RWPE2 (cell line): ENCODE results near the gene ACYP2.
A peak's percentile ranks its signal among the peaks of the same experiment; 100 is the strongest.

ENCODE experiments used
- ATAC-seq: fragments of 200-7000 bp; cut with Tn5 transposase; 3 replicates; pipeline ENCODE4 v1.9.1; 2021; ENCODE audit warnings: low read depth
- DNase-seq: peaks from one replicate; pipeline ENCODE4 v3.0.0-alpha.2; 2020; ENCODE audit warnings: low spot score
- H3K27ac ChIP-seq: fragments of 450-650 bp; 2 replicates; pipeline ENCODE4 v1.5.1; 2017; ENCODE audit warnings: mild to moderate bottlenecking; ENCODE audit not compliant: poor library complexity, severe bottlenecking
- H3K27me3 ChIP-seq: fragments of 250-450 bp; sonication (Bioruptor Pico); 2 replicates; pipeline ENCODE4 v1.5.1; 2021; ENCODE audit warnings: mild to moderate bottlenecking, moderate library complexity; ENCODE audit not compliant: insufficient read depth, poor library complexity, severe bottlenecking
- H3K36me3 ChIP-seq: fragments of 250-450 bp; sonication (Bioruptor Pico); 2 replicates; pipeline ENCODE4 v1.5.1; 2020; ENCODE audit warnings: low read depth, mild to moderate bottlenecking, moderate library complexity
- H3K4me1 ChIP-seq: fragments of 250-450 bp; sonication (Bioruptor Pico); 2 replicates; pipeline ENCODE4 v1.5.1; 2021; ENCODE audit warnings: mild to moderate bottlenecking, moderate library complexity; ENCODE audit not compliant: insufficient read depth, poor library complexity, severe bottlenecking
- H3K4me3 ChIP-seq: fragments of 250-450 bp; sonication (Bioruptor Pico); 2 replicates; pipeline ENCODE4 v1.5.1; 2021; ENCODE audit warnings: mild to moderate bottlenecking, moderate library complexity; ENCODE audit not compliant: severe bottlenecking
- H3K9me3 ChIP-seq: fragments of 250-450 bp; sonication (Bioruptor Pico); 2 replicates; pipeline ENCODE4 v1.5.1; 2021; ENCODE audit warnings: mild to moderate bottlenecking, moderate library complexity; ENCODE audit not compliant: severe bottlenecking
- TF ChIP-seq, protein P1 (sequence below): fragments of 450-650 bp; IDR thresholded peaks from one replicate; pipeline ENCODE4 v1.5.1; 2017; ENCODE audit warnings: mild to moderate bottlenecking, moderate library complexity; ENCODE audit not compliant: poor library complexity, severe bottlenecking

ACYP2 gene

DNA sequence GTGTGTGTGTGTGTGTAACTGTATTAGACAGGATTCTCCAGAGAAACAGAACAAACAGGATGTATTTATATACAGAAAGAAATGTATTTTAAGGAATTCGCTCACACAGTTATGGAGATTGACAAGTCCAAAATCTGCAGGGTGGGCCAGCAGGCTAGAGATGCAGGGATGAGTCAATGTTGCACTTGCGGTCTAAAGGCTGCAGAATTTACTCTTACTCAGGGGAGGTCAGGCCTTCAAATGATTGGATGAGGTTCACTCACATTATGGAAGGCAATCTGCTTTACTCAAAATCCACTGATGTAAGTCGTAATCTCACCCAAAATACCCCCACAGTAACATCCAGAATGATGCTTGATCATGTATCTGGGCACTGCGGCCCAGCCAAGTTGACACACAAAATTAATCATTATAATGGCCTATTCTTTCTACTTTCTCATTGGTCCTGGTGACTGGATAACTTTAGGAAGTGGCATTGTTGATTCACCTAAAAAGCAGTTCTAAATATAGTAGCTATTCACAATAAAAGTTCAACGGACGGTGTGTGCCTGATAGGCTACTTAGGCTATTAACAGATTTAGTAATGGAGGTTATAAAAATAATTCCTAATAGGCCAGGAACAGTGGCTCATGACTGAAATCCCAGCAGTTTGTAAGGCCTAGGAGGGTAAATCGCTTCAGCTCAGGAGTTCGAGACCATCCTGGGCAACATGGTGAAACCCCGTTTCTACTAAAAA lies 40.6 kb upstream of the ACYP2 start:
- TF ChIP-seq, protein P1, sequence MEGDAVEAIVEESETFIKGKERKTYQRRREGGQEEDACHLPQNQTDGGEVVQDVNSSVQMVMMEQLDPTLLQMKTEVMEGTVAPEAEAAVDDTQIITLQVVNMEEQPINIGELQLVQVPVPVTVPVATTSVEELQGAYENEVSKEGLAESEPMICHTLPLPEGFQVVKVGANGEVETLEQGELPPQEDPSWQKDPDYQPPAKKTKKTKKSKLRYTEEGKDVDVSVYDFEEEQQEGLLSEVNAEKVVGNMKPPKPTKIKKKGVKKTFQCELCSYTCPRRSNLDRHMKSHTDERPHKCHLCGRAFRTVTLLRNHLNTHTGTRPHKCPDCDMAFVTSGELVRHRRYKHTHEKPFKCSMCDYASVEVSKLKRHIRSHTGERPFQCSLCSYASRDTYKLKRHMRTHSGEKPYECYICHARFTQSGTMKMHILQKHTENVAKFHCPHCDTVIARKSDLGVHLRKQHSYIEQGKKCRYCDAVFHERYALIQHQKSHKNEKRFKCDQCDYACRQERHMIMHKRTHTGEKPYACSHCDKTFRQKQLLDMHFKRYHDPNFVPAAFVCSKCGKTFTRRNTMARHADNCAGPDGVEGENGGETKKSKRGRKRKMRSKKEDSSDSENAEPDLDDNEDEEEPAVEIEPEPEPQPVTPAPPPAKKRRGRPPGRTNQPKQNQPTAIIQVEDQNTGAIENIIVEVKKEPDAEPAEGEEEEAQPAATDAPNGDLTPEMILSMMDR, result no peak
- no peak overlapping the region for H3K4me3 ChIP-seq
- peak overlapping the region; percentile 53 for H3K27ac ChIP-seq
- ATAC-seq (no peak), DNase-seq (no peak)
- H3K4me1 ChIP-seq, result peaks cover 5% of the 10 kb centered on the region
- H3K36me3 ChIP-seq, result no peaks in the 10 kb centered on the region
- no peaks in the 10 kb centered on the region for H3K27me3 ChIP-seq
- H3K9me3 ChIP-seq, result no peaks in the 10 kb centered on the region

DNA sequence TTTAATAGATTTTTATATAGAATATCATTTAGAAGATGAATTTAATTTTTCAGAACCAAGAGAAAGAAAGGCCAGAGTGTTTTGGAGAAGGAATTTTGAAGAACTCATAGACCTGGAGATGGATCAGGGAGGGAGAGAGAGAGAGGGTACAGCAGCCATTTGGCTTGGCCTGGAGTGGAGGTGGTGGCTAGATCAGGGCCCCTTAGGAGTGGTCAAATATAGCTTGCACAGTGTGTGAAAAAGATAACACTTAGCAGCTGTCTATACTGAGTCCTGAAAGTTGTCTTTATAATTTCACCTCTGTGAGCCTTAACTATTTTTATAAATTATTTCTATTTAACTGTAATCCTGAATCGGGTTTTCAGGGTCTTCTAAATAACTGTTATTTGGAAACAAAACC lies 38.8 kb upstream of the ACYP2 start:
- Histone ChIP-seq H3K27ac (no peak overlapping the region), H3K4me3 (no peak overlapping the region), H3K27me3 (no peaks in the 10 kb centered on the region), H3K36me3 (no peaks in the 10 kb centered on the region), H3K4me1 (peaks cover 5% of the 10 kb centered on the region), H3K9me3 (no peaks in the 10 kb centered on the region)
- DNase-seq (no peak), ATAC-seq (no peak)
- TF ChIP-seq, protein P1, result no peak

DNA sequence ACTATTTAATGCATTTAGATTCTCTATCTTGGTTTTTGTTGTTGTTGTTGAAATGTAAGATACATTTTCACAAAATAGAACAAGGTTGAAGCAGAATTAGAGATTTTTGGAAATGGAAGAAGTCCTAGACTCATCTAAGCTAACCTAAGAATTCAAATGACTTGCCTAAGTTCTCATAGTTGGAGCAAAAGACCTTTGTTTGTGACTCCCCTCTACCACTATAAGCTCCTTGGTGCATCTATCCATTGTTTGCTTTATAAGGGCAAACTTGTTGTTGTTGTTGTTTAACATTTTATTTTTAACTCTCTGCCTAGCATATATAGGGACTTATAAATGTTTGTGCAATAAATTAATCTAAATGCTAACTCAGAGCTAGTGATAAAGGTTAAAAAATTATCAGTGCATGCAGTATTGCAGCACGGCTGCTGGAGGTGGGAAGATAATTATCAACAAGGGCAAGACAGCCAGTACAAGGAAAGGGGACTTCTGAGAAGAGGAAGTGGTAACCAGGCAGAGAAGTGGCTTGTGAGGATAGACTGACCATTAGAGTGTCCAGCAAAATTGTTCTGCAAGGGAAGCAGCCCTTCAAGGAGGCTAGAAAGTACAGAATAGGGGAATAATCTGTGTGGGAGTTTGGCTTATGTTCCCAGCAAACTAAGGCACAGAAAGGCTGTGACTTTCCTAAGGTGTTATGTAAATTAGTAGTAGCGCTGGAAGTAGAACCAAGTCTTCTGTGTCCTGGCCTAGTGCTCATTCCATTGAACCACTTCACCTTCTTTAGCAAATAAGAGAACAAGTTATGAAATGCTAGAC lies 38.1 kb upstream of the ACYP2 start:
- no peak for ATAC-seq
- TF ChIP-seq, protein P1, result no peak
- H3K9me3 ChIP-seq, result no peaks in the 10 kb centered on the region
- no peak for DNase-seq
- H3K4me3 ChIP-seq, result no peak overlapping the region
- no peaks in the 10 kb centered on the region for H3K27me3 ChIP-seq
- H3K36me3 ChIP-seq, result no peaks in the 10 kb centered on the region
- peaks cover 5% of the 10 kb centered on the region for H3K4me1 ChIP-seq
- no peak overlapping the region for H3K27ac ChIP-seq

DNA sequence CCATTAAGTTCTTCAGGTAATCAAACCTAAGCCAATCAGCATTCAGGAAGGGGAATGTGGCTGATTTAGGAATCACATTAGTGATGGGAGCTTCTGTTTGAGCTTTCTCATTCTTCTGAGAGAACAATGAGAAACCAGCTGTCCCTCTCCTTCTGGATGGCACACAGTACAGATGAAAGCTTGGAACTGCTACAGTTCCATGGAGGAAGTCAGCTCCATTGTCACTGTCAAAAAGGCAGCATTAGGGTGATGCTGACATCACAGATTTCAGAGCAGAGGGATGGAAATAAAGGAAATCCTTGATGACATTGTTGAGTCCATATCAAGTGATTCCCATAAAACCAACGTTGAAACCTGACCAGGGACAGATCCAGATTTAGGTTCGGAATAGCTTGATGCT lies 36.1 kb upstream of the ACYP2 start:
- H3K9me3 ChIP-seq, result no peaks in the 10 kb centered on the region
- TF ChIP-seq, protein P1, result no peak
- no peaks in the 10 kb centered on the region for H3K27me3 ChIP-seq
- H3K36me3 ChIP-seq, result no peaks in the 10 kb centered on the region; the same call in 1 of the 2 replicates
- no peak overlapping the region for H3K4me3 ChIP-seq
- DNase-seq, result no peak
- H3K4me1 ChIP-seq, result no peaks in the 10 kb centered on the region
- H3K27ac ChIP-seq, result no peak overlapping the region
- ATAC-seq, result no peak
